NB4 (cell line): ENCODE data around the gene EIF3I.

ENCODE experiments used
- DNase-seq: peaks from one replicate; pipeline ENCODE4 v3.0.0; 2010; ENCODE audit warnings: low read depth
- H3K4me3 ChIP-seq: one replicate; pipeline ENCODE4 v1.5.1; 2011; ENCODE audit warnings: mild to moderate bottlenecking, low read depth, low read length, moderate library complexity
- CTCF ChIP-seq: IDR thresholded peaks from one replicate; pipeline ENCODE4 v1.5.1; 2012; ENCODE audit warnings: low read depth, low read length
- MYC ChIP-seq: IDR thresholded peaks from 2 replicates; pipeline ENCODE4 v1.6.1; 2011; ENCODE audit warnings: low read depth, low read length
- POLR2A ChIP-seq: IDR thresholded peaks from 2 replicates; pipeline ENCODE4 v1.6.1; 2011; ENCODE audit warnings: mild to moderate bottlenecking; ENCODE audit not compliant: insufficient read length; ENCODE audit errors: extremely low read depth
- TF ChIP-seq, protein P1 (sequence below): IDR thresholded peaks from 2 replicates; pipeline ENCODE4 v1.6.1; 2011; ENCODE audit warnings: low read depth, low read length

The EIF3I gene

GRCh38 chr1:32265846-32266245 lies 43.6 kb downstream of the EIF3I start:
- H3K4me3 ChIP-seq: no peak overlapping the region
- TF ChIP-seq MYC: no peak
- TF ChIP-seq, protein P1, sequence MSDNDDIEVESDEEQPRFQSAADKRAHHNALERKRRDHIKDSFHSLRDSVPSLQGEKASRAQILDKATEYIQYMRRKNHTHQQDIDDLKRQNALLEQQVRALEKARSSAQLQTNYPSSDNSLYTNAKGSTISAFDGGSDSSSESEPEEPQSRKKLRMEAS: no peak
- DNase-seq: no peak

- TF ChIP-seq POLR2A (no peak), CTCF (no peak), MYC (no peak)
- TF ChIP-seq, protein P1: no peak
- H3K4me3 ChIP-seq: no peak overlapping the region
- no peak for DNase-seq
Measured at GRCh38 chr1:32266921-32267591, 44.8 kb downstream of the EIF3I start.

DNA sequence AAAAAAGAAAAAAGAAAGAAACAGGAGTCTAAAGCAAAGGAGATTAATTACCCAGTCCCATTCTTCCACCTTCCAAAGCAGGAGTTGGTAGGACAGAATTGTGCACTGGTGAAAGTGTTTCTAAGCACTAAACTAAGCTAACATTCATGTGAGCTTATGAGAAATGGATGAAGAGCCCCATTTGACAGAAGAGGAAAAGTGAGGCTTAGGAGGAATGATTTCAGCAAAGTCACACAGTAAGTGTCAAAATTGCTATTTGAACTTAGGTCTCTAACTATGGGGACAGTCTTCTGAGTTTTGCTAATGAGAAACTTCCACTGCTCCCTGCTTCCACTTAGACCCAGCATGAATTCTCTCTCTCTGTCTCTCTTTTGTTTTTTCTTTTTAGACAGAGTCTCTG lies 47.5 kb downstream of the EIF3I start:
- TF ChIP-seq POLR2A (no peak), MYC (no peak), CTCF (no peak)
- TF ChIP-seq, protein P1: no peak
- no peak for DNase-seq
- no peak overlapping the region for H3K4me3 ChIP-seq

DNA sequence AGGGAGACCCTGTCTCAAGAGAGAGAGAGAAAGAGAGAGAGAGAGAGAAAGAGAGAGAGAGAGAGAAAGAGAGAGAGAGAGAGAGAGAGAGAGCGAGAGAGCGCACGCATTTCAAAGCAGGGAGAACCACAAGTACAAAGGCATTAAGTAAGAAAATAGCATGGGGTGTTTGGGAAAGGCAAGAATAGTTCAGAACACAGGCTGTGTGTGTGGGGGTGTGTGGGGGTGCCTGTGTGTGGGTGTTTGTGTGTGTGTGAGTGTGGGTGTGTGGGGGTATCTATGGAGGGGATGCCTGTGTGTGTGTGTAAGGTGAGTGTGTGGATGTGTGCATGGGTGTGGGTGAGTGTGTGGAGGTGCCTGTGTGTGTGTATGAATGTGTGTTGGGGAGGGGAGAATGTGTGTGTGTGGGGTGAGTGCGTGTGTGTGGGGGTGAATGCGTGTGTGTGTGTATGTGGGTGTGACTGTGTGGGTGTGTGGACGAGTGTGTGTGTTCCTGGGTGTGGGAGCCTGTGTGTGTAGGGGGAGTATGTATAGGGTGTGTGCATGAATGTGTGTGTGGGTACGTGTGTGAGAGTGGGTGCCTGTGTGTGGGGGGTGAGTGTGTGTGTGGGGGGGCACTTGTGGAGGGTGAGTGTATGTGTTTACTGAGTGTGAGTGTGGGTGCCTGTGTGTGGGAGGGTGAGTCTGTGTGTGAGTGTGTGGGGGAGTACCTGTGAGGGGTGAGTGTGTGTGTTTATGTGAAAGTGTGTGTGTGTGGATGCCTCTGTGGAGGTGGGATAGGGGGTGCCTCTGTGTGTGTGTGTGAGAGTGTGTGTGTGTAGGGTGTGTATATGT lies 50.6 kb downstream of the EIF3I start:
- DNase-seq: no peak
- no peak overlapping the region for H3K4me3 ChIP-seq
- TF ChIP-seq MYC (no peak), CTCF (no peak), POLR2A (no peak)
- TF ChIP-seq, protein P1: no peak

DNA sequence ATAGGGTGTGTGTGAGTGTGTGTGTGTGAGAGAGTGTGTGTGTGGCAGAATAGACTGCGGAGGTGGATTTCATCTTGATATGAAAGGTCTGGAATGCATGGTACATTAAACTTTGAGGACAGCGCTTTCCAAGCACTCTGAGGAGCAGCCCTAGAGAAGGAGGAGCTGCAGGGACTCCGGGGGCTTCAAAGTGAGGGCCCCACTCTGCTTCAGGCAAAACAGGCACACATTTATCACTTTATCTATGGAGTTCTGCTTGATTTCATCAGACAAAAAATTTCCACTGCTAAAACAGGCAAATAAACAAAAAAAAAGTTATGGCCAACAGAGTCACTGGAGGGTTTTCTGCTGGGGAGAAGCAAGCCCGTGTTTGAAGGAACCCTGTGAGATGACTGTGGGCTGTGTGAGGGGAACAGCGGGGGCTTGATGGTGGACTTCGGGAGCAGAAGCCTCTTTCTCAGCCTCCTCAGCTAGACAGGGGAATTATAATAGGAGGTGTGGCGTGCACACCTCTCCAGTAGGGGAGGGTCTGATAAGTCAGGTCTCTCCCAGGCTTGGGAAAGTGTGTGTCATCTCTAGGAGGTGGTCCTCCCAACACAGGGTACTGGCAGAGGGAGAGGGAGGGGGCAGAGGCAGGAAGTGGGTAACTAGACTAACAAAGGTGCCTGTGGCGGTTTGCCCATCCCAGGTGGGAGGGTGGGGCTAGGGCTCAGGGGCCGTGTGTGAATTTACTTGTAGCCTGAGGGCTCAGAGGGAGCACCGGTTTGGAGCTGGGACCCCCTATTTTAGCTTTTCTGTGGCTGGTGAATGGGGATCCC lies 51.4 kb downstream of the EIF3I start:
- no peak overlapping the region for H3K4me3 ChIP-seq
- DNase-seq: peak; percentile 31
- no peak for TF ChIP-seq MYC

DNA sequence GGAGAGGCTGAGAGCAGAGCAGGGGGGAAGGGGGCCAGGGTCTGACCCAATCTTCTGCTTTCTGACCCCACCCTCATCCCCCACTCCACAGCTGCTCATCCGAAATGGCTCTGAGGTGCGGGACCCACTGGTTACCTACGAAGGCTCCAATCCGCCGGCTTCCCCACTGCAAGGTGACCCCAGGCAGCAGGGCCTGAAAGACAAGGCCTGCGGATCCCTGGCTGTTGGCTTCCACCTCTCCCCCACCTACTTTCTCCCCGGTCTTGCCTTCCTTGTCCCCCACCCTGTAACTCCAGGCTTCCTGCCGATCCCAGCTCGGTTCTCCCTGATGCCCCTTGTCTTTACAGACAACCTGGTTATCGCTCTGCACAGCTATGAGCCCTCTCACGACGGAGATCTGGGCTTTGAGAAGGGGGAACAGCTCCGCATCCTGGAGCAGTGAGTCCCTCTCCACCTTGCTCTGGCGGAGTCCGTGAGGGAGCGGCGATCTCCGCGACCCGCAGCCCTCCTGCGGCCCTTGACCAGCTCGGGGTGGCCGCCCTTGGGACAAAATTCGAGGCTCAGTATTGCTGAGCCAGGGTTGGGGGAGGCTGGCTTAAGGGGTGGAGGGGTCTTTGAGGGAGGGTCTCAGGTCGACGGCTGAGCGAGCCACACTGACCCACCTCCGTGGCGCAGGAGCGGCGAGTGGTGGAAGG lies 52.6 kb downstream of the EIF3I start:
- H3K4me3 ChIP-seq: no peak overlapping the region
- no peak for TF ChIP-seq CTCF
- TF ChIP-seq, protein P1: no peak
- TF ChIP-seq MYC: no peak
- TF ChIP-seq POLR2A: no peak
- DNase-seq: no peak
